Liver (tissue), 9 donors: ENCODE measurements around the gene PPP1R10. TPM values are rescaled to one million over a fixed set of nuclear protein-coding genes. Genes with fewer than 3 reads are reported as not detected.

Experiments used
- DNase-seq: peaks from one replicate; pipeline ENCODE4 v3.0.0-alpha.2; 2017; ENCODE audit warnings: low spot score
- H3K27ac ChIP-seq, 2 donors: one replicate each; pipeline ENCODE4 v1.7.0; 2013; ENCODE audit warnings: inconsistent platforms in 2 of 2, low read length in 2 of 2, control low read depth in 1 of 2, low read depth in 1 of 2, mild to moderate bottlenecking in 1 of 2
- H3K27me3 ChIP-seq, 4 donors: one replicate each; pipeline versions ENCODE4 v1.6.1 to v1.7.0; 2013; ENCODE audit warnings: low read length in 3 of 4, inconsistent platforms in 1 of 4, mild to moderate bottlenecking in 1 of 4, moderate library complexity in 1 of 4; ENCODE audit not compliant: control insufficient read depth in 4 of 4, insufficient read depth in 4 of 4
- H3K36me3 ChIP-seq, 4 donors: one replicate each; pipeline versions ENCODE4 v1.6.1 to v1.7.0; 2013; ENCODE audit warnings: low read length in 3 of 4, mild to moderate bottlenecking in 3 of 4, low read depth in 1 of 4, moderate library complexity in 1 of 4; ENCODE audit not compliant: control insufficient read depth in 4 of 4, insufficient read depth in 3 of 4
- H3K4me1 ChIP-seq, 4 donors: one replicate each; pipeline versions ENCODE4 v1.6.1 to v1.7.0; 2013; ENCODE audit warnings: low read length in 3 of 4, mild to moderate bottlenecking in 3 of 4, moderate library complexity in 1 of 4; ENCODE audit not compliant: control insufficient read depth in 4 of 4, insufficient read depth in 4 of 4
- H3K4me3 ChIP-seq, 3 donors: one replicate each; pipeline versions ENCODE4 v1.6.1 to v1.7.0; 2013; ENCODE audit warnings: low read length in 3 of 3, control low read depth in 1 of 3, low read depth in 1 of 3, mild to moderate bottlenecking in 1 of 3
- H3K9ac ChIP-seq, 2 donors: one replicate each; pipeline ENCODE4 v1.7.0; 2013; ENCODE audit warnings: low read length in 2 of 2, mild to moderate bottlenecking in 2 of 2, moderate library complexity in 2 of 2, control low read depth in 1 of 2, low read depth in 1 of 2
- H3K9me3 ChIP-seq, 4 donors: one replicate each; pipeline versions ENCODE4 v1.6.1 to v1.7.0; 2013; ENCODE audit warnings: low read length in 3 of 4; ENCODE audit not compliant: control insufficient read depth in 4 of 4
- ATF3 ChIP-seq: IDR thresholded peaks from 2 replicates; pipeline ENCODE4 v1.6.1; 2016; ENCODE audit warnings: antibody characterized with exemption
- EGR1 ChIP-seq, 2 donors: IDR thresholded peaks; 2 replicates each; pipeline ENCODE4 v1.6.1; 2016 to 2018; ENCODE audit warnings: antibody characterized with exemption in 2 of 2, low read depth in 2 of 2
- FOXA1 ChIP-seq: IDR thresholded peaks from 2 replicates; pipeline ENCODE4 v1.6.1; 2016; ENCODE audit warnings: antibody characterized with exemption
- FOXA2 ChIP-seq: IDR thresholded peaks from 2 replicates; pipeline ENCODE4 v1.6.1; 2016; ENCODE audit warnings: antibody characterized with exemption
- GABPA ChIP-seq, 2 donors: IDR thresholded peaks in 1 of 2; conservative IDR thresholded peaks in 1 of 2; 2 replicates each; pipeline ENCODE4 v1.6.1; 2016; ENCODE audit warnings: antibody characterized with exemption in 2 of 2, mild to moderate bottlenecking in 1 of 2, moderate library complexity in 1 of 2
- HNF4G ChIP-seq: IDR thresholded peaks from 2 replicates; pipeline ENCODE4 v1.6.1; 2016; ENCODE audit warnings: antibody characterized with exemption
- JUND ChIP-seq, 2 donors: IDR thresholded peaks; 2 replicates each; pipeline ENCODE4 v1.6.1; 2016; ENCODE audit warnings: antibody characterized with exemption in 2 of 2
- MAX ChIP-seq: IDR thresholded peaks from 2 replicates; pipeline ENCODE4 v1.6.1; 2016; ENCODE audit warnings: antibody characterized with exemption
- NR2F2 ChIP-seq: IDR thresholded peaks from 2 replicates; pipeline ENCODE4 v1.6.1; 2016; ENCODE audit warnings: antibody characterized with exemption
- RAD21 ChIP-seq, 2 donors: IDR thresholded peaks; 2 replicates each; pipeline ENCODE4 v1.6.1; 2016; ENCODE audit warnings: antibody characterized with exemption in 2 of 2, mild to moderate bottlenecking in 2 of 2
- REST ChIP-seq: IDR thresholded peaks from 2 replicates; pipeline ENCODE4 v1.6.1; 2016; ENCODE audit warnings: antibody characterized with exemption, mild to moderate bottlenecking
- RXRA ChIP-seq, 2 donors: IDR thresholded peaks; 2 replicates each; pipeline ENCODE4 v1.6.1; 2017 to 2018; ENCODE audit warnings: antibody characterized with exemption in 2 of 2, mild to moderate bottlenecking in 1 of 2
- TAF1 ChIP-seq: conservative IDR thresholded peaks from 2 replicates; pipeline ENCODE4 v1.6.1; 2016; ENCODE audit warnings: antibody characterized with exemption, mild to moderate bottlenecking
- ZBTB33 ChIP-seq: IDR thresholded peaks from 2 replicates; pipeline ENCODE4 v1.6.1; 2016; ENCODE audit warnings: antibody characterized with exemption
- WGBS: extraction: QIAGEN DNeasy Blood & Tissue Kit; methylation state at CpG from one replicate; pipeline ENCODE4 v1.1.7; 2013; 5-methylcytosine and 5-hydroxymethylcytosine counted together
- polyA plus RNA-seq, 2 donors: library from polyadenylated mRNA; stranded (reverse) in 1 of 2; unstranded in 1 of 2; fragments of 200-250 nt in 1 of 2; fragments of >200 nt in 1 of 2; fragmentation: Nextera tagmentation in 1 of 2; extraction: Ambion mirVana in 1 of 2; gene quantifications; one replicate each; pipeline versions ENCODE4 v1.2.1 to v1.2.3, GENCODE V29; 2013 to 2015
- total RNA-seq, 2 donors: library from RNA; depleted of rRNA; stranded (reverse); fragments of >200 nt; gene quantifications; one replicate each; pipeline ENCODE4 v1.2.3, GENCODE V29; 2014
- donor health status: healthy.
- donor health status: healthy.
- donor health status: healthy.
- donor health status: healthy.
- donor health status: healthy.

PPP1R10 gene
- total and polyA plus RNA-seq, 4 donors: 11.1 to 21.1 (median 14.1) TPM

- TF ChIP-seq ZBTB33 (no peak), NR2F2 (no peak), HNF4G (no peak), RAD21 (IDR thresholded peaks at IDR 0.05) (no peak)
These were observed 27.7 kb upstream of the PPP1R10 start (continued) for GRCh38 chr6:30644769-30645168.

- 90% methylated on average over 2 of the region's 2 CpGs for WGBS
- no peak overlapping the region for H3K9ac ChIP-seq
- H3K27me3 ChIP-seq: no peaks in the 10 kb centered on the region
- no peak for DNase-seq
- no peak overlapping the region for H3K4me3 ChIP-seq
- H3K9me3 ChIP-seq: no peaks in the 10 kb centered on the region
- TF ChIP-seq GABPA (IDR thresholded peaks at IDR 0.05 in 1 of 2, conservative IDR thresholded peaks at IDR 0.05 in 1 of 2) (no peak), FOXA2 (no peak), MAX (no peak), FOXA1 (no peak), ATF3 (no peak), HNF4G (no peak), EGR1 (IDR thresholded peaks at IDR 0.05; ENCODE audit: low read depth in 2 of 2) (no peak), RXRA (IDR thresholded peaks at IDR 0.05) (no peak), JUND (IDR thresholded peaks at IDR 0.05) (no peak), NR2F2 (no peak), ZBTB33 (no peak), TAF1 (no peak)
- H3K36me3 ChIP-seq: peaks cover 0 to 3% (median 0%) of the 10 kb centered on the region in 4 donors
- no peak overlapping the region for H3K27ac ChIP-seq
- peaks cover 2 to 28% (median 21%) of the 10 kb centered on the region in 4 donors for H3K4me1 ChIP-seq
These were observed 26.6 kb upstream of the PPP1R10 start for GRCh38 chr6:30643656-30644055.

GRCh38 chr6:30641048-30641447 lies 24.0 kb upstream of the PPP1R10 start:
- no peak for TF ChIP-seq REST
- Histone ChIP-seq H3K27me3 (no peaks in the 10 kb centered on the region), H3K36me3 (peaks cover 0 to 3% (median 0%) of the 10 kb centered on the region in 4 donors), H3K9ac (no peak overlapping the region), H3K4me1 (peaks cover 0 to 14% (median 8%) of the 10 kb centered on the region in 4 donors), H3K9me3 (no peaks in the 10 kb centered on the region), H3K4me3 (no peak overlapping the region), H3K27ac (no peak overlapping the region)
- no peak for DNase-seq
- WGBS: 79% methylated on average over 1 of the region's 1 CpG
